ENCODE measurements around the gene DNM3. TPM values are rescaled to one million over a fixed set of nuclear protein-coding genes. Genes with fewer than 3 reads are reported as not detected.

DNM3 gene
- total and polyA plus RNA-seq, 9 of the 15 experiments (the other 6 are each of a cell fraction or from before 2014, with no cell fraction given) = 0.08 to 0.36 (median 0.22) TPM; not detected in 1

GRCh38 chr1:172456344-172456769 is 615.1 kb downstream of the DNM3 start (continued):
- peak; percentile 79 for TF ChIP-seq CXXC5 (CRISPR knock-in tag; IDR thresholded peaks at IDR 0.05)
- TF ChIP-seq CREM (IDR thresholded peaks at IDR 0.05; ENCODE audit: low read depth) = peak; percentile 78
- TF ChIP-seq ASH1L (IDR thresholded peaks at IDR 0.05; ENCODE audit: borderline replicate concordance, low read depth, partially characterized antibody) = no peak
- TF ChIP-seq ZNF592 (IDR thresholded peaks at IDR 0.05) = peak; percentile 97
- no peak for TF ChIP-seq SRSF7 (optimal IDR thresholded peaks at IDR 0.05; ENCODE audit: low read depth, low read length)
- no peak for TF ChIP-seq RHOXF2B (CRISPR knock-in tag; conservative IDR thresholded peaks at IDR 0.05)
- TF ChIP-seq GATAD2A (IDR thresholded peaks at IDR 0.05) = peak; percentile 90
- TF ChIP-seq ZBTB12 (CRISPR knock-in tag; IDR thresholded peaks at IDR 0.05) = peak; percentile 56; the same call in 1 of the 2 replicates
- TF ChIP-seq MYNN (IDR thresholded peaks at IDR 0.05) = peak; percentile 94
- no peak for TF ChIP-seq MYNN (CRISPR knock-in tag; IDR thresholded peaks at IDR 0.05)
- TF ChIP-seq HNRNPL (IDR thresholded peaks at IDR 0.05; ENCODE audit: low read depth, low read length) = 0 out of 2 replicates have a peak, but pooled peaks have one; percentile 25
- peak; percentile 75; the same call in 1 of the 2 replicates for TF ChIP-seq ZBTB2 (IDR thresholded peaks at IDR 0.05)
- TF ChIP-seq ZBTB5 (IDR thresholded peaks at IDR 0.05) = no peak
- no peak for TF ChIP-seq SMC3 (conservative IDR thresholded peaks at IDR 0.05; ENCODE audit: insufficient read depth, low read depth, low read length)
- peak; percentile 92 for TF ChIP-seq HMBOX1 (IDR thresholded peaks at IDR 0.05)
- TF ChIP-seq CAMTA2 (CRISPR knock-in tag; conservative IDR thresholded peaks at IDR 0.05) = 0 out of 2 replicates have a peak, but pooled peaks have one; percentile 67
- no peak for TF ChIP-seq ETV6 (IDR thresholded peaks at IDR 0.05; ENCODE audit: borderline replicate concordance in 1 of 2, low read depth in 2 of 2, low read length in 1 of 2)
- no peak for TF ChIP-seq ETV6 (CRISPR knock-in tag; IDR thresholded peaks at IDR 0.05; ENCODE audit: borderline replicate concordance)
